GM23338 (cell line): ENCODE measurements around the gene GNAI1. TPM values are rescaled to one million over a fixed set of nuclear protein-coding genes. Genes with fewer than 3 reads are reported as not detected.

Experiments
- CREB1 ChIP-seq: fragments of 250-450 bp; sonication (Bioruptor Pico); IDR thresholded peaks from 2 replicates; pipeline ENCODE4 v1.5.0; 2020; ENCODE audit warnings: low read depth, mild to moderate bottlenecking, moderate library complexity
- EZH2 ChIP-seq: fragments of 200-600 bp; sonication (generic); IDR thresholded peaks from one replicate; pipeline ENCODE4 v1.8.0; 2017; ENCODE audit warnings: antibody characterized with exemption, mild to moderate bottlenecking, low read depth; ENCODE audit not compliant: unreplicated experiment
- EZH2phosphoT487 ChIP-seq: fragments of 200-600 bp; sonication (generic); IDR thresholded peaks from one replicate; pipeline ENCODE4 v1.8.1; 2018; ENCODE audit warnings: antibody characterized with exemption; ENCODE audit not compliant: unreplicated experiment
- JUNB ChIP-seq: IDR thresholded peaks from one replicate; pipeline ENCODE4 v1.6.1; 2016; ENCODE audit warnings: antibody characterized with exemption; ENCODE audit not compliant: unreplicated experiment
- POLR2AphosphoS5 ChIP-seq: IDR thresholded peaks from 2 replicates; pipeline ENCODE4 v1.6.1; 2016; ENCODE audit warnings: antibody characterized with exemption, low read depth
- STAT1 ChIP-seq: IDR thresholded peaks from one replicate; pipeline ENCODE4 v1.6.1; 2016; ENCODE audit warnings: antibody characterized with exemption; ENCODE audit not compliant: unreplicated experiment
- ZNF114 ChIP-seq: fragments of 250-450 bp; sonication (Bioruptor Pico); IDR thresholded peaks from 2 replicates; pipeline ENCODE4 v1.5.0; 2020; ENCODE audit warnings: mild to moderate bottlenecking, moderate library complexity
- ZNF331 ChIP-seq: fragments of 250-450 bp; sonication (Bioruptor Pico); IDR thresholded peaks from 2 replicates; pipeline ENCODE4 v1.5.0; 2020; ENCODE audit warnings: low read depth, mild to moderate bottlenecking, moderate library complexity
- polyA plus RNA-seq: library from polyadenylated mRNA; unstranded; fragments of >200 nt; fragmentation: Nextera tagmentation; extraction: Ambion mirVana; gene quantifications from 2 replicates; pipeline ENCODE4 v1.2.1, GENCODE V29; 2016
- total RNA-seq: library from RNA; depleted of rRNA; stranded (reverse); fragments of >200 nt; shearing (Covaris generic); gene quantifications from 2 replicates; pipeline ENCODE4 v1.2.3, GENCODE V29; 2014
- TF ChIP-seq, protein P1 (sequence below): fragments of 250-450 bp; sonication (Bioruptor Pico); IDR thresholded peaks from 2 replicates; pipeline ENCODE4 v1.5.0; 2020; ENCODE audit warnings: mild to moderate bottlenecking, moderate library complexity
- TF ChIP-seq, protein P2 (sequence below): IDR thresholded peaks from one replicate; pipeline ENCODE4 v1.6.1; 2018; ENCODE audit warnings: antibody characterized with exemption; ENCODE audit not compliant: unreplicated experiment
- TF ChIP-seq, protein P3 (sequence below): IDR thresholded peaks from 2 replicates; pipeline ENCODE4 v1.6.1; 2016; ENCODE audit warnings: antibody characterized with exemption
- TF ChIP-seq, protein P4 (sequence below), 2 experiments: fragments of 200-600 bp in 1 of 2; sonication (generic) in 1 of 2; conservative IDR thresholded peaks; 2 replicates each; pipeline versions ENCODE4 v1.5.1 to v1.6.1; 2016 to 2017; ENCODE audit warnings: antibody characterized with exemption in 2 of 2, low read depth in 2 of 2, mild to moderate bottlenecking in 2 of 2, moderate library complexity in 1 of 2

Gene GNAI1
- total and polyA plus RNA-seq, 2 experiments from 2014 or later = 31.3 to 36.9 TPM

DNA sequence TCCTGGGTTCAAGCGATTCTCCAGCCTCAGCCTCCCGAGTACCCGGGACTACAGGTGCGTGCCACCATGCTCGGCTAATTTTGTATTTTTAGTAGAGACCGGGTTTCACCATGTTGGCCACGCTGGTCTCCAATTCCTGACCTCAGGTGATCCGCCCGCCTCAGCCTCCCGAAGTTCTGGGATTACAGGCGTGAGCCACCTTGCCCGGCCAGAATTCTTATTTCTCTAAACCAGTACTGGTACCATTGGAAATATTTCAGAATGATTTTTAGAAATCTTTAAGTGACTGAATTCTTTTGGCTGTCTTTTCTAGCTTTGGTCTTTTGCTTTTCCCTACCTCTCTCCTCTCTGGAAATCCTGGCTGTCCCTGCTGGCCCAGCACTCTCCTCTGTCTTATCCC lies 2.8 kb downstream of the GNAI1 start (continued):
- TF ChIP-seq, protein P1, sequence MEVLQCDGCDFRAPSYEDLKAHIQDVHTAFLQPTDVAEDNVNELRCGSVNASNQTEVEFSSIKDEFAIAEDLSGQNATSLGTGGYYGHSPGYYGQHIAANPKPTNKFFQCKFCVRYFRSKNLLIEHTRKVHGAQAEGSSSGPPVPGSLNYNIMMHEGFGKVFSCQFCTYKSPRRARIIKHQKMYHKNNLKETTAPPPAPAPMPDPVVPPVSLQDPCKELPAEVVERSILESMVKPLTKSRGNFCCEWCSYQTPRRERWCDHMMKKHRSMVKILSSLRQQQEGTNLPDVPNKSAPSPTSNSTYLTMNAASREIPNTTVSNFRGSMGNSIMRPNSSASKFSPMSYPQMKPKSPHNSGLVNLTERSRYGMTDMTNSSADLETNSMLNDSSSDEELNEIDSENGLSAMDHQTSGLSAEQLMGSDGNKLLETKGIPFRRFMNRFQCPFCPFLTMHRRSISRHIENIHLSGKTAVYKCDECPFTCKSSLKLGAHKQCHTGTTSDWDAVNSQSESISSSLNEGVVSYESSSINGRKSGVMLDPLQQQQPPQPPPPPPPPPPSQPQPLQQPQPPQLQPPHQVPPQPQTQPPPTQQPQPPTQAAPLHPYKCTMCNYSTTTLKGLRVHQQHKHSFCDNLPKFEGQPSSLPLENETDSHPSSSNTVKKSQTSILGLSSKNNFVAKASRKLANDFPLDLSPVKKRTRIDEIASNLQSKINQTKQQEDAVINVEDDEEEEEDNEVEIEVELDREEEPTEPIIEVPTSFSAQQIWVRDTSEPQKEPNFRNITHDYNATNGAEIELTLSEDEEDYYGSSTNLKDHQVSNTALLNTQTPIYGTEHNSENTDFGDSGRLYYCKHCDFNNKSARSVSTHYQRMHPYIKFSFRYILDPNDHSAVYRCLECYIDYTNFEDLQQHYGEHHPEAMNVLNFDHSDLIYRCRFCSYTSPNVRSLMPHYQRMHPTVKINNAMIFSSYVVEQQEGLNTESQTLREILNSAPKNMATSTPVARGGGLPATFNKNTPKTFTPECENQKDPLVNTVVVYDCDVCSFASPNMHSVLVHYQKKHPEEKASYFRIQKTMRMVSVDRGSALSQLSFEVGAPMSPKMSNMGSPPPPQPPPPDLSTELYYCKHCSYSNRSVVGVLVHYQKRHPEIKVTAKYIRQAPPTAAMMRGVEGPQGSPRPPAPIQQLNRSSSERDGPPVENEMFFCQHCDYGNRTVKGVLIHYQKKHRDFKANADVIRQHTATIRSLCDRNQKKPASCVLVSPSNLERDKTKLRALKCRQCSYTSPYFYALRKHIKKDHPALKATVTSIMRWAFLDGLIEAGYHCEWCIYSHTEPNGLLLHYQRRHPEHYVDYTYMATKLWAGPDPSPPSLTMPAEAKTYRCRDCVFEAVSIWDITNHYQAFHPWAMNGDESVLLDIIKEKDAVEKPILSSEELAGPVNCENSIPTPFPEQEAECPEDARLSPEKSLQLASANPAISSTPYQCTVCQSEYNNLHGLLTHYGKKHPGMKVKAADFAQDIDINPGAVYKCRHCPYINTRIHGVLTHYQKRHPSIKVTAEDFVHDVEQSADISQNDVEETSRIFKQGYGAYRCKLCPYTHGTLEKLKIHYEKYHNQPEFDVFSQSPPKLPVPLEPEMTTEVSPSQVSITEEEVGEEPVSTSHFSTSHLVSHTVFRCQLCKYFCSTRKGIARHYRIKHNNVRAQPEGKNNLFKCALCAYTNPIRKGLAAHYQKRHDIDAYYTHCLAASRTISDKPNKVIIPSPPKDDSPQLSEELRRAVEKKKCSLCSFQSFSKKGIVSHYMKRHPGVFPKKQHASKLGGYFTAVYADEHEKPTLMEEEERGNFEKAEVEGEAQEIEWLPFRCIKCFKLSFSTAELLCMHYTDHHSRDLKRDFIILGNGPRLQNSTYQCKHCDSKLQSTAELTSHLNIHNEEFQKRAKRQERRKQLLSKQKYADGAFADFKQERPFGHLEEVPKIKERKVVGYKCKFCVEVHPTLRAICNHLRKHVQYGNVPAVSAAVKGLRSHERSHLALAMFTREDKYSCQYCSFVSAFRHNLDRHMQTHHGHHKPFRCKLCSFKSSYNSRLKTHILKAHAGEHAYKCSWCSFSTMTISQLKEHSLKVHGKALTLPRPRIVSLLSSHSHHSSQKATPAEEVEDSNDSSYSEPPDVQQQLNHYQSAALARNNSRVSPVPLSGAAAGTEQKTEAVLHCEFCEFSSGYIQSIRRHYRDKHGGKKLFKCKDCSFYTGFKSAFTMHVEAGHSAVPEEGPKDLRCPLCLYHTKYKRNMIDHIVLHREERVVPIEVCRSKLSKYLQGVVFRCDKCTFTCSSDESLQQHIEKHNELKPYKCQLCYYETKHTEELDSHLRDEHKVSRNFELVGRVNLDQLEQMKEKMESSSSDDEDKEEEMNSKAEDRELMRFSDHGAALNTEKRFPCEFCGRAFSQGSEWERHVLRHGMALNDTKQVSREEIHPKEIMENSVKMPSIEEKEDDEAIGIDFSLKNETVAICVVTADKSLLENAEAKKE (CRISPR knock-in tag) = no peak
- TF ChIP-seq, protein P2, sequence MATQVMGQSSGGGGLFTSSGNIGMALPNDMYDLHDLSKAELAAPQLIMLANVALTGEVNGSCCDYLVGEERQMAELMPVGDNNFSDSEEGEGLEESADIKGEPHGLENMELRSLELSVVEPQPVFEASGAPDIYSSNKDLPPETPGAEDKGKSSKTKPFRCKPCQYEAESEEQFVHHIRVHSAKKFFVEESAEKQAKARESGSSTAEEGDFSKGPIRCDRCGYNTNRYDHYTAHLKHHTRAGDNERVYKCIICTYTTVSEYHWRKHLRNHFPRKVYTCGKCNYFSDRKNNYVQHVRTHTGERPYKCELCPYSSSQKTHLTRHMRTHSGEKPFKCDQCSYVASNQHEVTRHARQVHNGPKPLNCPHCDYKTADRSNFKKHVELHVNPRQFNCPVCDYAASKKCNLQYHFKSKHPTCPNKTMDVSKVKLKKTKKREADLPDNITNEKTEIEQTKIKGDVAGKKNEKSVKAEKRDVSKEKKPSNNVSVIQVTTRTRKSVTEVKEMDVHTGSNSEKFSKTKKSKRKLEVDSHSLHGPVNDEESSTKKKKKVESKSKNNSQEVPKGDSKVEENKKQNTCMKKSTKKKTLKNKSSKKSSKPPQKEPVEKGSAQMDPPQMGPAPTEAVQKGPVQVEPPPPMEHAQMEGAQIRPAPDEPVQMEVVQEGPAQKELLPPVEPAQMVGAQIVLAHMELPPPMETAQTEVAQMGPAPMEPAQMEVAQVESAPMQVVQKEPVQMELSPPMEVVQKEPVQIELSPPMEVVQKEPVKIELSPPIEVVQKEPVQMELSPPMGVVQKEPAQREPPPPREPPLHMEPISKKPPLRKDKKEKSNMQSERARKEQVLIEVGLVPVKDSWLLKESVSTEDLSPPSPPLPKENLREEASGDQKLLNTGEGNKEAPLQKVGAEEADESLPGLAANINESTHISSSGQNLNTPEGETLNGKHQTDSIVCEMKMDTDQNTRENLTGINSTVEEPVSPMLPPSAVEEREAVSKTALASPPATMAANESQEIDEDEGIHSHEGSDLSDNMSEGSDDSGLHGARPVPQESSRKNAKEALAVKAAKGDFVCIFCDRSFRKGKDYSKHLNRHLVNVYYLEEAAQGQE = no peak
- TF ChIP-seq, protein P3, sequence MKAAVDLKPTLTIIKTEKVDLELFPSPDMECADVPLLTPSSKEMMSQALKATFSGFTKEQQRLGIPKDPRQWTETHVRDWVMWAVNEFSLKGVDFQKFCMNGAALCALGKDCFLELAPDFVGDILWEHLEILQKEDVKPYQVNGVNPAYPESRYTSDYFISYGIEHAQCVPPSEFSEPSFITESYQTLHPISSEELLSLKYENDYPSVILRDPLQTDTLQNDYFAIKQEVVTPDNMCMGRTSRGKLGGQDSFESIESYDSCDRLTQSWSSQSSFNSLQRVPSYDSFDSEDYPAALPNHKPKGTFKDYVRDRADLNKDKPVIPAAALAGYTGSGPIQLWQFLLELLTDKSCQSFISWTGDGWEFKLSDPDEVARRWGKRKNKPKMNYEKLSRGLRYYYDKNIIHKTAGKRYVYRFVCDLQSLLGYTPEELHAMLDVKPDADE = no peak
- TF ChIP-seq STAT1 (no peak), CREB1 (no peak), EZH2 (no peak), ZNF331 (CRISPR knock-in tag) (no peak), POLR2AphosphoS5 (no peak), JUNB (no peak), ZNF114 (CRISPR knock-in tag) (no peak), EZH2phosphoT487 (no peak)
- TF ChIP-seq, protein P4, sequence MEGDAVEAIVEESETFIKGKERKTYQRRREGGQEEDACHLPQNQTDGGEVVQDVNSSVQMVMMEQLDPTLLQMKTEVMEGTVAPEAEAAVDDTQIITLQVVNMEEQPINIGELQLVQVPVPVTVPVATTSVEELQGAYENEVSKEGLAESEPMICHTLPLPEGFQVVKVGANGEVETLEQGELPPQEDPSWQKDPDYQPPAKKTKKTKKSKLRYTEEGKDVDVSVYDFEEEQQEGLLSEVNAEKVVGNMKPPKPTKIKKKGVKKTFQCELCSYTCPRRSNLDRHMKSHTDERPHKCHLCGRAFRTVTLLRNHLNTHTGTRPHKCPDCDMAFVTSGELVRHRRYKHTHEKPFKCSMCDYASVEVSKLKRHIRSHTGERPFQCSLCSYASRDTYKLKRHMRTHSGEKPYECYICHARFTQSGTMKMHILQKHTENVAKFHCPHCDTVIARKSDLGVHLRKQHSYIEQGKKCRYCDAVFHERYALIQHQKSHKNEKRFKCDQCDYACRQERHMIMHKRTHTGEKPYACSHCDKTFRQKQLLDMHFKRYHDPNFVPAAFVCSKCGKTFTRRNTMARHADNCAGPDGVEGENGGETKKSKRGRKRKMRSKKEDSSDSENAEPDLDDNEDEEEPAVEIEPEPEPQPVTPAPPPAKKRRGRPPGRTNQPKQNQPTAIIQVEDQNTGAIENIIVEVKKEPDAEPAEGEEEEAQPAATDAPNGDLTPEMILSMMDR (conservative IDR thresholded peaks at IDR 0.05; ENCODE audit: low read depth in 2 of 2) = no peak
